Measurements from ENCODE around the gene SLC29A1.

SLC29A1 gene

DNA sequence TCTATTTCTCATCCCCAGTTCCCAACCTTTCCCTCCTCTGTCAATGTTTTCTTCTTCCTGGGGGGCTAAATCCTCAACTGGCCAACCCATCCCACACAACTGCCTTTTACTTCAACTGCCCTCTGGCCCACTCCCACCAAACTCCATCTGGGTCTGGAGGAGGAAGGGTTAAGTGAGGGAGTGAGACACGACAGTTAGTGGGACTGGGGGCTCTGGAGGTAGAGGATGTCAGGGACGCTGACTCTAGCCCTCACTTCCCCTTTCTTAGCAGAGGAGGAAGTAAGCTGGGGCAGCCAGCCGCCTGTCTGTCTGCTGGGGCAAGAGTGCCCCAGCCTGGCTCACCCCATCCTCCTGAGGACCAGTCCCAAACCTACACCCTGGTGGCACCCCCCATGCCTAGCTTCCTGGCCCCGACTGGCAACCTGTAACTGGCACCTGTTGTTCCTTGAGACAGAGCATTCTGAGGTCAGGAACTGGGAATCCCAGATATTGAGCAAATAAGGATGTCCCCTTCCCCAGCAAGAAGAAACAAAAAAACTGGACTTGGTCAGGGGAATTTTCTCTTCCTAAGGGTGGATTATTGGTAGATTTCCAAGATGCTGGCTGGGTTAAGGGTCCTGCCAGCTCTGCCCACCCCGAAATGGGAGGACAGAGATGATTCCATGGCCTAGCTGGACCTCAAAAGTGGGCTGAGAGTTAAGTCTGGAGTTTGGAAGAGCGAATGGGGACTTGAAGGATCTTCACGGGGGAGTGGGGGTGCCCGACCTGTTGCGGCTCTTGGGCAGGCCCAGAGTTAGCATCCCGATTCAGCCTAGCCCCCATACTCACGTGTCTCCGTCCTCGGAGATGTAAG is 41.0 kb downstream of the SLC29A1 start:
- peak overlapping the region; percentile 74 for H3K4me3 ChIP-seq (ENCODE audit: low read depth, low read length)
- DNase-seq (ENCODE audit: low read depth, low spot score) = no peak
- TF ChIP-seq, protein P1, sequence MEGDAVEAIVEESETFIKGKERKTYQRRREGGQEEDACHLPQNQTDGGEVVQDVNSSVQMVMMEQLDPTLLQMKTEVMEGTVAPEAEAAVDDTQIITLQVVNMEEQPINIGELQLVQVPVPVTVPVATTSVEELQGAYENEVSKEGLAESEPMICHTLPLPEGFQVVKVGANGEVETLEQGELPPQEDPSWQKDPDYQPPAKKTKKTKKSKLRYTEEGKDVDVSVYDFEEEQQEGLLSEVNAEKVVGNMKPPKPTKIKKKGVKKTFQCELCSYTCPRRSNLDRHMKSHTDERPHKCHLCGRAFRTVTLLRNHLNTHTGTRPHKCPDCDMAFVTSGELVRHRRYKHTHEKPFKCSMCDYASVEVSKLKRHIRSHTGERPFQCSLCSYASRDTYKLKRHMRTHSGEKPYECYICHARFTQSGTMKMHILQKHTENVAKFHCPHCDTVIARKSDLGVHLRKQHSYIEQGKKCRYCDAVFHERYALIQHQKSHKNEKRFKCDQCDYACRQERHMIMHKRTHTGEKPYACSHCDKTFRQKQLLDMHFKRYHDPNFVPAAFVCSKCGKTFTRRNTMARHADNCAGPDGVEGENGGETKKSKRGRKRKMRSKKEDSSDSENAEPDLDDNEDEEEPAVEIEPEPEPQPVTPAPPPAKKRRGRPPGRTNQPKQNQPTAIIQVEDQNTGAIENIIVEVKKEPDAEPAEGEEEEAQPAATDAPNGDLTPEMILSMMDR (IDR thresholded peaks at IDR 0.05; ENCODE audit: low read depth, low read length) = no peak
- in situ Hi-C loops (cut with HindIII; ENCODE audit: low sequenced_read_pairs) = no loop called here

DNA sequence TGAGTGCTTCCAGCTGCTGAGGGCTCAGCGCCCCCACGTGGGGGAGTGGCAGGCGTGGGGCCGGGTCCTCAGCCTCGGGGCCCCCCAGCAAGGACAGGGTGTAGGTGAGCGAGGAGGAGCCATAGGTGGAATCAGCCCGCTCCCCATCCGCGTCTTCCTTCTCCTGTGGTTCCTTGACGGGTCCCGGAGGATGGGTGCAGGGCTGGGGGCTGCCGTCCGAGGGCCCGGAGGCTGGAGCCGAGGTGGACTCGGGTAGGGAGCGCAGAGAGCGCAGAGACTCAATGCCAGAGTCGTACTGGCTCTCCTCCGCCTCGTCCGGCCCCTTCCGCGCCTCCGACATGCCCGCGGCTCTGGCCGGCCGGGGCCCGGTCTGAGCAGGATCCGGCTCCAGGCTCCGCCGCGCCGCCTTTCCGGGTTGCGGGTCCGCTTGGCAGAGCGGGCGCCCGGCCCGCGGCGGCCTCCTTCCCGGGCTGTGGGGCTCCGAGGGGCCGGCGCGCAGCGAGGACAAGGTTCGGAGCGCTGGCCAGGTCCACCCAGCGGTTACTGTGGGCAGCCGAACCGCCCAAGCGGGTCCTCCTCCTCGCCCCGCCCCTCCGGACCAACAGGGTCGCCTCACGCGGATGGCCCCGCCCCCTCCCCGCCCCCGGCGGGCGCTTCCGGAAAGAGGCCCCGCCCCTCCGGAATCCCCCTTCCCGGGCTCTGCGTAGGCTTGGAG is 41.8 kb downstream of the SLC29A1 start, which contains the start of gene NFKBIE:
NFKBIE (minus strand) TSS at position 545 of the 715 bp plus-strand sequence; CDS start at position 340, 205 bp downstream.
- TF ChIP-seq, protein P1 (IDR thresholded peaks at IDR 0.05; ENCODE audit: low read depth, low read length) = peak; percentile 56
- in situ Hi-C loops (cut with HindIII; ENCODE audit: low sequenced_read_pairs) = no loop called here
- H3K4me3 ChIP-seq (ENCODE audit: low read depth, low read length) = peak within 1 kb of the TSS; percentile 74
- peak; percentile 91 for DNase-seq (ENCODE audit: low read depth, low spot score)

DNA sequence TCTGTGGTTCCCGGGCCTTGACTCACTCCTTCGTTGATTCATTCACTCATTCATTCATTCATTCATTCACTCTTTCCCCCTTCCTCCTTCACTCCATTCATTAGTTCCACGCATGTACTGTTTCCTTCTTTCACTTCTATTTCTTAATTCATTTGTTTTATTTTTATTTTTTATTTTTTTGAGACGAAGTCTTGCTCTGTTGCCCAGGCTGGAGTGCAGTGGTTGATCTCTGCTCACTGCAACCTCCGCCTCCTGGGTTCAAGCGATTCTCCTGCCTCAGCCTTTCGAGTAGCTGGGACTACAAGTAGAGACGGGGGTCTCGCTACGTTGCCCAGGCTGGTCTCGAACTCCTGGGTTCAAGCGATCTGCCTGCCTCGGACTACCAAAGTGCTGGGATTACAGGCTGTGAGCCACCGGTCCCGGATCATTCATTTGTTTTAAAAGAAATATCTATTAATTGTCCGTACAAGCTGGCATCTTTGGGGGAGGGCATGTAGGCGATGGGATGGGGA is 42.4 kb downstream of the SLC29A1 start:
- in situ Hi-C loops (cut with HindIII; ENCODE audit: low sequenced_read_pairs) = no loop called here
- DNase-seq (ENCODE audit: low read depth, low spot score) = no peak
- TF ChIP-seq, protein P1 (IDR thresholded peaks at IDR 0.05; ENCODE audit: low read depth, low read length) = no peak
- no peak overlapping the region for H3K4me3 ChIP-seq (ENCODE audit: low read depth, low read length)

DNA sequence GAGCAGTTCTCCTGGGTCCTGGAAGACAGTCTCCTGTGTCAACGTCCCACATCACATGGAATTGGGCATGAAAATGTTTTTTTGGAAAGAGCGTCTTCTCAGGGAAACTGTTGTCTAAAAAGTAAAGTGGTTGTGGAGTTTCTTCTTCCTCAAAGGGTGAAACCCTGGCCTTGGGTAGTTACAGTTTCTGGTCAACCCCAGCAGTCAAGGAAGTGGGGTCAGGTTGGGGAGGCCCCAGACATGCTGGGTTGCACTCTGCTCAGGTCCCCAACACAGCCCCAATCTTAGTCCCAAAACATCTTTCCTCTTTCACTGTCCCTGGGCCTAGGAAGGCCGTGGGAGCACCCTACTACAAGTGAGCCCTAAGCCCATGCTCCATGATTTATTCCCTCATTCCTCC is 43.0 kb downstream of the SLC29A1 start:
- no peak overlapping the region for H3K4me3 ChIP-seq (ENCODE audit: low read depth, low read length)
- TF ChIP-seq, protein P1 (IDR thresholded peaks at IDR 0.05; ENCODE audit: low read depth, low read length) = no peak
- in situ Hi-C loops (cut with HindIII; ENCODE audit: low sequenced_read_pairs) = no loop called here
- no peak for DNase-seq (ENCODE audit: low read depth, low spot score)

DNA sequence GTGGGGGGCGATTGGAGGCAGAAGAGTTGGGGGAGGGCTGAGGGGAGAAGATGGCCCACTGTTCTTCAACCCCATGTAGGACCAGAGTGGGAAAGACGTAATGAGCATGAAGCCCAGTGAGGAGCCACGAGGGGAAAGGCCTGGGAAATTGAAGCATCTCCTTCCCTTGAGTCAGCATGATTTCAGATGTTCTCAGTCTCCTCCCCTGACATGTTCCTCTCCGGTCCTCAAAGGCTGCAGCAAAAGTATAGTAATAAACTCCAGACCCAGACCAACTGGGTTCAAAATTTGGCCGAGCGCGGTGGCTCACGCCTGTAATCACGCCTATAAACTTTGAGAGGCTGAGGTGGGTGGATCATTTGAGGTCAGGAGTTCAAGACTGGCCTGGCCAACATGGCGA is 43.9 kb downstream of the SLC29A1 start:
- in situ Hi-C loops (cut with HindIII; ENCODE audit: low sequenced_read_pairs) = no loop called here
- TF ChIP-seq, protein P1 (IDR thresholded peaks at IDR 0.05; ENCODE audit: low read depth, low read length) = no peak
- no peak overlapping the region for H3K4me3 ChIP-seq (ENCODE audit: low read depth, low read length)
- DNase-seq (ENCODE audit: low read depth, low spot score) = no peak

DNA sequence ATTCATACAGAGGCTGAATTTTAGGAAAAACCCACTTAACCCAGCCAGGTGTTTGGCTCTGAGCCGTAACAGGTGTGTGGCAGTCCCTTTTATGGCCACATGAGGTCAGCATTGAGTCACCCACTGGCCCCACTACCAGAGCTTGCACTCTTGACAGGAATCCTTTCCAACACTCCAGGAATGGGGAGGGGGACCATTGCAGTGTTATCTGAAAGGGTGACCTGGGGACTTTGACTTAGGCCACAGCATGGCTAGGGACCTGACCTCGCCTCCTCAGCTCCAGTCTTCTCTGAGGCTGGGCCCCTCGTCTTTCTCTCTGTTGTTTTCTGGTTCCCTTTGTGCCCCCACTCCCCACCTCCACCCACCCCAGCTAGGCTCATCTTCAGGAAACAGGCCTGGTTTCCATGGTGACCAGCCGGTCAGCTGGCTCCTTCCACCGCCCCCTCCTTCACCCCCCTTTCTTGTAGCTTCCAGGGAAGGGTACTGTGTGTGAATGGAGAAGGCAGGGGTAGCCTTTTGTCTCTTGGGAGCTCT is 44.8 kb downstream of the SLC29A1 start:
- peak; percentile 38 for DNase-seq (ENCODE audit: low read depth, low spot score)
- in situ Hi-C loops (cut with HindIII; ENCODE audit: low sequenced_read_pairs) = no loop called here
- no peak overlapping the region for H3K4me3 ChIP-seq (ENCODE audit: low read depth, low read length)
- TF ChIP-seq, protein P1 (IDR thresholded peaks at IDR 0.05; ENCODE audit: low read depth, low read length) = peak; percentile 99

Data from astrocyte of the spinal cord (primary cell).